Mucosa of descending colon (tissue), 3 donors: ENCODE data around the gene SGCD. TPM values are rescaled to one million over a fixed set of nuclear protein-coding genes. Genes with fewer than 3 reads are reported as not detected.

Experiments
- ATAC-seq: fragments of 200-7000 bp; cut with Tn5 transposase; one replicate; pipeline ENCODE4 v1.9.1; 2020; ENCODE audit warnings: mild to moderate bottlenecking, moderate library complexity
- DNase-seq, 3 donors: peaks; one replicate each; pipeline ENCODE4 v3.0.0-alpha.2; 2020
- H3K36me3 ChIP-seq: fragments of 200-600 bp; one replicate; pipeline ENCODE4 v1.8.0; 2021; ENCODE audit warnings: low read depth, mild to moderate bottlenecking
- H3K4me1 ChIP-seq: fragments of 200-600 bp; one replicate; pipeline ENCODE4 v1.8.0; 2021; ENCODE audit warnings: low read depth, mild to moderate bottlenecking
- H3K4me3 ChIP-seq: fragments of 200-600 bp; one replicate; pipeline ENCODE4 v1.8.0; 2021; ENCODE audit warnings: mild to moderate bottlenecking
- H3K9me3 ChIP-seq: fragments of 200-600 bp; one replicate; pipeline ENCODE4 v1.8.0; 2021; ENCODE audit warnings: mild to moderate bottlenecking
- CTCF ChIP-seq: fragments of 200-600 bp; IDR thresholded peaks from one replicate; pipeline ENCODE4 v1.8.0; 2022; ENCODE audit warnings: antibody characterized with exemption, mild to moderate bottlenecking
- intact Hi-C, 2 donors: fragments of 100-400 bp; cut with DNase I in 1 of 2; cut with micrococcal nuclease in 1 of 2; formaldehyde crosslinking; loops; one replicate each; pipeline versions ENCODE4 v1.11.0 to v1.11.1; 2022; cut with DNase I, micrococcal nuclease
- total RNA-seq, 3 donors: library from RNA; stranded (reverse); fragmentation: NEBNext Ultra II Directional in 2 of 3; extraction: Animal tissue kit (Norgen Biotek cat#: 25700) in 2 of 3; gene quantifications; one replicate each; pipeline versions ENCODE4 v1.2.1 to v1.2.4, GENCODE V29; 2021 to 2023
- donor health status: DM: no; HTN: no; CAD: no; lungs with moderate emphysema.
- donor health status: DM: no; HTN: no; CAD: no.
- donor health status: DM: no; HTN: yes; CAD: no.

Gene SGCD
- total RNA-seq, 3 donors from 2014 or later = 1.2 to 7.4 (median 2.0) TPM

DNA sequence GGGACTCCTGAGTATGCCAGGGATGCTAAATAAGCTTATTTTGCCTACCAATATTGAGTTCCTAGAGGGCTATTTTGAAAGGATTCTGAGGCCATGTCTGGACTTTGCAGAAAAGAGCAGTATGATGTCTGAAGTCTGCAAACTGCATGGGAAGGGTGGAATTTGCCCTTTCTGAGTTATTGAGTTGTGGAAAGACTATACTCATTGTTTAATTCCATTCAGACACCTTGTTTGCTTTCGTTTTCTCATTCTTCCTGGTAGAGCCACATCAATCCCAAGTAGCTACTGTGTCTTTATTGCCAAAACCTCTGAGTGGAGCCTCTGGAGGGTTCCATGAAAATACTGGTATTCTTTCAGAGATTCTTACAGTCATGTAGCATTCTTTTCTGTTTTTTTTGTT lies 472.2 kb downstream of the SGCD start:
- intact Hi-C loops = no loop called here
- Histone ChIP-seq H3K4me3 (no peak overlapping the region), H3K4me1 (peaks cover 8% of the 10 kb centered on the region), H3K36me3 (no peaks in the 10 kb centered on the region), H3K9me3 (no peaks in the 10 kb centered on the region)
- DNase-seq (peak in 1 of 3 donors; percentile 17), ATAC-seq (peak; percentile 92)
- no peak for TF ChIP-seq CTCF

DNA sequence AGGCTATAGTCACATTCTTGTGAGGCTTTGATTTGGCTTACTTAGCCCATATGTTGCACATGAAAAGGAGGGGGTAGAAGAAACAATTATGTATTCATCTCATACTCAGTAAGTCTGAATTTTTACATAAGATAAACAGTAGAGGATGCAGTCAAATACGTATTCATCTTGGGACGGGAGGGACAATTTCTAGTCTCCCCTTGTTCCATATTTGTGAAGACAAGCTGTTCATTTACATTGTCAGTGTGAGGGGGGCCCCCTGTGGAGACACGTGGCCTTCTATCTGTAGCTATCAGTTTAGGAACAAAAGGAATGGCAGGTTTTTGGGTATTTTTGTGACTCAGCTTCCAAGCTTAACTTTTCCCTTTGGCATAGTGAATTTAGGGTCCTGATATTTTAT lies 474.0 kb downstream of the SGCD start:
- ATAC-seq = no peak
- intact Hi-C loops = no loop called here
- TF ChIP-seq CTCF = no peak
- Histone ChIP-seq H3K4me3 (no peak overlapping the region), H3K9me3 (no peaks in the 10 kb centered on the region), H3K36me3 (no peaks in the 10 kb centered on the region), H3K4me1 (peaks cover 8% of the 10 kb centered on the region)
- no peak for DNase-seq

DNA sequence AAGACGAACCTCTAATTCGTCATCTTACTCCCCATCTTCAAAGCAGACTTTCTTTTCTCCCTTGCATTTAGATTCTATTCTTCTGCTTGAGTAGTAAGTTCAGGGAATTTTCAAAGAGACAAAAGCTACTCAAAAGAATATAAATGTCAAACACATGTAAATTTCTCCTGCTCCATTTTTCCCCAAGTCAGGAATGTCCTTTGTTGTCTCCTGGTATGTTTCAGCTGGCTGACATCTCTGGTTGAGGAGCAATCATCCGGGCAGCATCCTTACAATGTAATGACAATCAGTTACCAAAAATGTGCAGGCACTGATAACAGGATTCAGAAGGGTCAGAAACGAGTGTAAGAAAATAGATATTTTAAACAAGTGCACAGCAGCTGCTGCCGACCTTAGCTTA lies 475.5 kb downstream of the SGCD start:
- intact Hi-C loops = no loop called here
- DNase-seq (no peak), ATAC-seq (no peak)
- Histone ChIP-seq H3K9me3 (no peaks in the 10 kb centered on the region), H3K36me3 (no peaks in the 10 kb centered on the region), H3K4me3 (no peak overlapping the region), H3K4me1 (peaks cover 8% of the 10 kb centered on the region)
- no peak for TF ChIP-seq CTCF

GRCh38 chr5:156803404-156803803 lies 476.4 kb downstream of the SGCD start:
- intact Hi-C loops = no loop called here
- Histone ChIP-seq H3K4me1 (peaks cover 8% of the 10 kb centered on the region), H3K9me3 (no peaks in the 10 kb centered on the region), H3K36me3 (no peaks in the 10 kb centered on the region), H3K4me3 (no peak overlapping the region)
- ATAC-seq (no peak), DNase-seq (no peak)
- TF ChIP-seq CTCF = no peak

GRCh38 chr5:156812959-156813358 lies 486.0 kb downstream of the SGCD start:
- DNase-seq = no peak
- intact Hi-C loops = no loop called here
- no peaks in the 10 kb centered on the region for H3K9me3 ChIP-seq
- TF ChIP-seq CTCF = no peak
- no peak for ATAC-seq
- H3K4me1 ChIP-seq = no peaks in the 10 kb centered on the region
- no peaks in the 10 kb centered on the region for H3K36me3 ChIP-seq
- H3K4me3 ChIP-seq = no peak overlapping the region

DNA sequence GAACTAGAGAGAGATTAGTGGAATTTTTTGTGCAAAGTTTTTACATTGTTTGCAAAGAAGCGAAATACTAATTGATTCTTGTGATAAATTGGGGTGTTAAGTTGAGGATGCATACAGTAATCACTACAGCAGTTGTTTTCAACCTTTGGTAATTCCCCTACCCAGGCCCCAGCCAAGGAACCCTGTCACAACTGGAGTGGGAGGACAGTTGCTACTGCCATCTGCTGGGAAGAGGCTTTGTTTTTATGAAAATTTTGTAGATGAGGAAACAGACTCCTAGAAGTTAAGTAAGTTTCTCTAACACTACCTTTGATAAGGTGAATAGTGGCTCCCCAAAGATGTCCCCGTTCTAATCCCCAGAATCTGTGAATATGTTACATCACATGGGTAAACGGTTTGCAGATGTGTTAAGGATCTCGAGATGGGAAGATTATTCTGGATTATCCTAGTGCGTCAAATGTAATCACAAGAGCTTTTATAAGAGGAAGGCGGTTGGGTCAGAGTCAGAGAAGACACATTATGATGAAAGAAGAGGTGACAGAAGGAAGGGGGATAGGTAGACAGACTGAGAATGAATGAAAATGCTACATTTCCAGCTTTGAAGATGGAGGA lies 489.1 kb downstream of the SGCD start:
- intact Hi-C loops = no loop called here
- no peaks in the 10 kb centered on the region for H3K9me3 ChIP-seq
- H3K36me3 ChIP-seq = no peaks in the 10 kb centered on the region
- TF ChIP-seq CTCF = no peak
- no peaks in the 10 kb centered on the region for H3K4me1 ChIP-seq
- H3K4me3 ChIP-seq = no peak overlapping the region
- DNase-seq (peak in 1 of 3 donors; percentile 60), ATAC-seq (peak; percentile 49)
